Neural progenitor cell (in vitro differentiated cells): Measurements from ENCODE around the gene ZFPL1. TPM values are rescaled to one million over a fixed set of nuclear protein-coding genes. Genes with fewer than 3 reads are reported as not detected.

Source experiments
- DNase-seq: peaks from one replicate; pipeline ENCODE4 v3.0.0-alpha.2; 2016; ENCODE audit warnings: low spot score
- H2AFZ ChIP-seq: fragments of 200-600 bp; sonication (generic); replicated peaks from 2 replicates; pipeline ENCODE4 v1.6.1; 2016; ENCODE audit warnings: antibody characterized with exemption
- H3F3A ChIP-seq: fragments of 200-600 bp; sonication (generic); 2 replicates; pipeline ENCODE4 v1.6.1; 2016; ENCODE audit warnings: antibody characterized with exemption, low read depth
- H3K27ac ChIP-seq: fragments of 200-600 bp; sonication (generic); 2 replicates; pipeline ENCODE4 v1.5.1; 2016; ENCODE audit warnings: mild to moderate bottlenecking
- H3K27me3 ChIP-seq: fragments of 200-600 bp; sonication (generic); 2 replicates; pipeline ENCODE4 v1.6.1; 2016; ENCODE audit warnings: mild to moderate bottlenecking, moderate library complexity
- H3K36me3 ChIP-seq: fragments of 200-600 bp; sonication (generic); 2 replicates; pipeline ENCODE4 v1.5.1; 2016
- H3K4me1 ChIP-seq: fragments of 200-600 bp; sonication (generic); 2 replicates; pipeline ENCODE4 v1.6.1; 2016; ENCODE audit warnings: mixed run types
- H3K4me2 ChIP-seq: fragments of 200-600 bp; sonication (generic); 2 replicates; pipeline ENCODE4 v1.6.1; 2016
- H3K4me3 ChIP-seq: fragments of 200-600 bp; sonication (generic); 2 replicates; pipeline ENCODE4 v1.5.1; 2016
- H3K79me2 ChIP-seq: fragments of 200-600 bp; sonication (generic); 2 replicates; pipeline ENCODE4 v1.6.1; 2016; ENCODE audit warnings: low read depth
- H3K9ac ChIP-seq: fragments of 200-600 bp; sonication (generic); 2 replicates; pipeline ENCODE4 v1.6.1; 2016
- H3K9me3 ChIP-seq: fragments of 200-600 bp; sonication (generic); 2 replicates; pipeline ENCODE4 v1.5.1; 2016; ENCODE audit warnings: low read depth
- H4K20me1 ChIP-seq: fragments of 200-600 bp; sonication (generic); 2 replicates; pipeline ENCODE4 v1.6.1; 2016; ENCODE audit warnings: low read depth
- H3K27ac Mint-ChIP-seq: 3 replicates; pipeline ENCODE4 v1.8.0; 2021; ENCODE audit warnings: mixed read lengths
- H3K27me3 Mint-ChIP-seq: 2 replicates; pipeline ENCODE4 v1.8.0; 2022; ENCODE audit warnings: low read depth, mild to moderate bottlenecking, inconsistent platforms, moderate library complexity, mixed read lengths; ENCODE audit not compliant: insufficient read depth
- H3K36me3 Mint-ChIP-seq: 3 replicates; pipeline ENCODE4 v1.8.0; 2021; ENCODE audit warnings: mixed read lengths
- H3K4me1 Mint-ChIP-seq: 3 replicates; pipeline ENCODE4 v1.8.0; 2021; ENCODE audit warnings: mixed read lengths
- H3K4me3 Mint-ChIP-seq: 3 replicates; pipeline ENCODE4 v1.8.0; 2021; ENCODE audit warnings: mild to moderate bottlenecking, moderate library complexity, mixed read lengths
- H3K9me3 Mint-ChIP-seq: 3 replicates; pipeline ENCODE4 v1.8.0; 2020; ENCODE audit warnings: mixed read lengths
- CTCF ChIP-seq: fragments of 200-600 bp; sonication (generic); IDR thresholded peaks from 2 replicates; pipeline ENCODE4 v1.5.1; 2017; ENCODE audit warnings: antibody characterized with exemption, mild to moderate bottlenecking
- EZH2 ChIP-seq: fragments of 200-600 bp; sonication (generic); IDR thresholded peaks from 2 replicates; pipeline ENCODE4 v1.6.1; 2017; ENCODE audit warnings: antibody characterized with exemption, mild to moderate bottlenecking, moderate library complexity
- EZH2phosphoT487 ChIP-seq: fragments of 200-600 bp; sonication (generic); IDR thresholded peaks from 2 replicates; pipeline ENCODE4 v1.6.1; 2017; ENCODE audit warnings: antibody characterized with exemption
- total RNA-seq: library from RNA; depleted of rRNA; stranded (reverse); fragments of >200 nt; gene quantifications from 2 replicates; pipeline ENCODE4 v1.2.3, GENCODE V29; 2015; ENCODE audit warnings: low replicate concordance

The ZFPL1 gene
- total RNA-seq, result 12.6 and 36.1 TPM in 2 replicates

GRCh38 chr11:65083834-65084597, at the start of gene ZFPL1, which contains the start of gene CDCA5:
ZFPL1 (plus strand) TSS chr11:65084222; CDS start chr11:65084699, 477 bp downstream.
CDCA5 (minus strand) TSS chr11:65084040; CDS start chr11:65083978, 62 bp downstream.
- peak within 1 kb of the TSS; percentile 90 for H3K9ac ChIP-seq
- peaks cover 50% of the 10 kb centered on the region for H3K79me2 ChIP-seq
- H3K4me2 ChIP-seq, result peak within 1 kb of the TSS; percentile 96
- Mint-ChIP-seq H3K27ac (peak within 1 kb of the TSS; percentile 96), H3K36me3 (peaks cover 14% of the 10 kb centered on the region), H3K4me1 (peaks cover 23% of the 10 kb centered on the region), H3K27me3 (peaks cover 4% of the 10 kb centered on the region), H3K4me3 (peak within 1 kb of the TSS; percentile 98), H3K9me3 (no peaks in the 10 kb centered on the region)
- peaks cover 14% of the 10 kb centered on the region for H3K4me1 ChIP-seq
- H3K27me3 ChIP-seq, result no peaks in the 10 kb centered on the region
- DNase-seq, result peak; percentile 98
- TF ChIP-seq EZH2 (no peak), CTCF (no peak), EZH2phosphoT487 (no peak)
- H3F3A ChIP-seq, result peaks cover 19% of the 10 kb centered on the region
- H3K4me3 ChIP-seq, result peak within 1 kb of the TSS; percentile 91
- H3K36me3 ChIP-seq, result peaks cover 5% of the 10 kb centered on the region
- no peaks in the 10 kb centered on the region for H4K20me1 ChIP-seq
- H2AFZ ChIP-seq, result peak within 1 kb of the TSS; percentile 83
- H3K27ac ChIP-seq, result peak within 1 kb of the TSS; percentile 93
- no peaks in the 10 kb centered on the region for H3K9me3 ChIP-seq

- Mint-ChIP-seq H3K27me3 (no peaks in the 10 kb centered on the region), H3K27ac (no peak overlapping the region), H3K9me3 (no peaks in the 10 kb centered on the region), H3K4me1 (no peaks in the 10 kb centered on the region), H3K36me3 (no peaks in the 10 kb centered on the region), H3K4me3 (no peak overlapping the region)
- no peak overlapping the region for H2AFZ ChIP-seq
- no peaks in the 10 kb centered on the region for H3K79me2 ChIP-seq
- H3K9me3 ChIP-seq, result no peaks in the 10 kb centered on the region
- no peak overlapping the region for H3K4me3 ChIP-seq
- no peaks in the 10 kb centered on the region for H4K20me1 ChIP-seq
- no peak for DNase-seq
- no peaks in the 10 kb centered on the region for H3K27me3 ChIP-seq
- TF ChIP-seq CTCF, result no peak
- TF ChIP-seq EZH2phosphoT487, result no peak
- no peak for TF ChIP-seq EZH2
- H3F3A ChIP-seq, result no peaks in the 10 kb centered on the region
- H3K4me2 ChIP-seq, result no peak overlapping the region
- H3K36me3 ChIP-seq, result no peaks in the 10 kb centered on the region
- no peaks in the 10 kb centered on the region for H3K4me1 ChIP-seq
- H3K27ac ChIP-seq, result no peak overlapping the region
- H3K9ac ChIP-seq, result no peak overlapping the region
Measured at GRCh38 chr11:65034423-65034822, 49.6 kb upstream of the ZFPL1 start.

DNA sequence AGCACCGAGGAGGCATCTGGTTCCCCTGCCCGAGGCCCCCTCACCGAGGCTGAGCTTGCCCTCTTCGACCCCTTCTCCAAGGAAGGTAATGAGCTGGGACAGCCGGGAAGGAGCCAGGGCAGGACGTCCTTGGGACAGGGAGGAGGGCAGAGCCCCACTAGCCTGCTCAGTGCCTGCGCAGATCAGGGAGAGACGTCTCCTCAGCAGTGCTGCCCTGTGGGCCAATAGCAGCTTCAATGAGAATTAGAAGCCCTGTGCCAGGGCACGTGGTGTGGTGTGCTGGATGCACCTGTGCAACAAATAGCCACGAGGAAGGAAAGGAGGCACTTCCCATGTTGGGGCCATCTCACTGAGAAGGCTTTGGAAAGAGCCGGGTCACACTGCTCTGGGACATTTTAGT, 48.4 kb upstream of the ZFPL1 start:
- Histone ChIP-seq H3K4me3 (no peak overlapping the region), H3K4me1 (no peaks in the 10 kb centered on the region), H3K27ac (no peak overlapping the region), H3K9ac (no peak overlapping the region), H4K20me1 (no peaks in the 10 kb centered on the region), H3K79me2 (no peaks in the 10 kb centered on the region), H2AFZ (no peak overlapping the region), H3K9me3 (no peaks in the 10 kb centered on the region), H3F3A (peaks cover 7% of the 10 kb centered on the region), H3K27me3 (no peaks in the 10 kb centered on the region), H3K4me2 (no peak overlapping the region), H3K36me3 (no peaks in the 10 kb centered on the region)
- Mint-ChIP-seq H3K9me3 (no peaks in the 10 kb centered on the region), H3K4me3 (no peak overlapping the region), H3K27ac (no peak overlapping the region), H3K4me1 (peaks cover 2% of the 10 kb centered on the region), H3K36me3 (no peaks in the 10 kb centered on the region), H3K27me3 (peaks cover under 1% of the 10 kb centered on the region)
- TF ChIP-seq CTCF (no peak), EZH2phosphoT487 (no peak), EZH2 (no peak)
- DNase-seq, result no peak
